Heart right ventricle (tissue), 16 donors: ENCODE results near the gene GRM8. TPM values are rescaled to one million over a fixed set of nuclear protein-coding genes. Genes with fewer than 3 reads are reported as not detected.

Experiments
- ATAC-seq, 8 donors: fragments of 200-7000 bp; cut with Tn5 transposase; one replicate each; pipeline ENCODE4 v1.9.1; 2020; ENCODE audit warnings: mild to moderate bottlenecking in 8 of 8, moderate library complexity in 8 of 8, moderate number of reproducible peaks in 1 of 8
- DNase-seq, 2 donors: peaks; one replicate each; pipeline ENCODE4 v3.0.0-alpha.2; 2020
- H3K27ac ChIP-seq, 10 donors: fragments of 200-600 bp; sonication (generic) in 2 of 10; one replicate each; pipeline versions ENCODE4 v1.5.0 to v1.8.0; 2020 to 2022; ENCODE audit warnings: mild to moderate bottlenecking in 3 of 10
- H3K27me3 ChIP-seq, 7 donors: fragments of 200-600 bp; one replicate each; pipeline ENCODE4 v1.8.0; 2021 to 2022; ENCODE audit warnings: mild to moderate bottlenecking in 2 of 7
- H3K36me3 ChIP-seq, 9 donors: fragments of 200-600 bp; sonication (generic) in 1 of 9; one replicate each; pipeline versions ENCODE4 v1.5.0 to v1.8.0; 2020 to 2022; ENCODE audit warnings: mild to moderate bottlenecking in 2 of 9
- H3K4me1 ChIP-seq, 9 donors: fragments of 200-600 bp; sonication (generic) in 1 of 9; one replicate each; pipeline versions ENCODE4 v1.5.0 to v1.8.0; 2020 to 2022; ENCODE audit warnings: mild to moderate bottlenecking in 4 of 9
- H3K4me3 ChIP-seq, 10 donors: fragments of 200-600 bp; sonication (generic) in 2 of 10; one replicate each; pipeline versions ENCODE4 v1.5.0 to v1.8.0; 2020 to 2022; ENCODE audit warnings: mild to moderate bottlenecking in 7 of 10, moderate library complexity in 2 of 10
- H3K9me3 ChIP-seq, 11 donors: fragments of 200-600 bp in 10 of 11; sonication (generic) in 2 of 11; one replicate each; pipeline versions ENCODE4 v1.5.0 to v1.8.0; 2013 to 2022; ENCODE audit warnings: mild to moderate bottlenecking in 2 of 11, control low read depth in 1 of 11, moderate library complexity in 1 of 11
- WGBS, 2 donors: extraction: QIAGEN DNeasy Blood & Tissue Kit; methylation state at CpG; one replicate each; pipeline ENCODE4 v1.1.7; 2013; ENCODE audit warnings: inconsistent platforms in 1 of 2; 5-methylcytosine and 5-hydroxymethylcytosine counted together
- intact Hi-C, 10 donors: fragments of 100-400 bp; cut with DNase I; formaldehyde crosslinking; loops; one replicate each; pipeline versions ENCODE4 v1.11.1 to v1.14.2; 2022
- polyA plus RNA-seq, 2 donors: library from polyadenylated mRNA; stranded (reverse); fragments of 200-250 nt; gene quantifications; one replicate each; pipeline ENCODE4 v1.2.3, GENCODE V29; 2013
- total RNA-seq, 10 donors: library from RNA; stranded (reverse); fragmentation: NEBNext Ultra II Directional in 3 of 10; extraction: Animal tissue kit (Norgen Biotek cat#: 25700) in 3 of 10; gene quantifications; one replicate each; pipeline versions ENCODE4 v1.2.1 to v1.2.4, GENCODE V29; 2021 to 2023
- TF ChIP-seq, protein P1 (sequence below), 9 donors: fragments of 200-600 bp; sonication (generic) in 2 of 9; IDR thresholded peaks; one replicate each; pipeline versions ENCODE4 v1.5.0 to v1.8.0; 2021 to 2022; ENCODE audit warnings: antibody characterized with exemption in 9 of 9, mild to moderate bottlenecking in 5 of 9, moderate library complexity in 1 of 9
- donor health status: Arrhythmogenic right ventricular cardiomyopathy.
- donor health status: ischemic (EF 13 %, LVEDD 7.1; RV severe dilation, severe dysfunction).
- donor health status: healthy with polysubstance abuse.
- donor health status: DM: no; HTN: yes; CAD: no.
- donor health status: DM: no; HTN: no; CAD: no.
- donor health status: ischemic (EF 25% LVEDD 6.9; RV normal size, moderate dysfunction).
- donor health status: ischemic (EF 25% LVEDD 5.7; RV mildly dilated, moderate dysfunction).
- donor health status: healthy.
- donor health status: DM: yes; HTN: yes; CAD: no.
- donor health status: Ischemic cardiomyopathy.
- donor health status: ischemic (EF 35%, LVEDD 5.7; RV mildly dilated, moderate dysfunction).
- donor health status: nonischemic (EF 11% LVEDD 7.7; RV severe dilation, severe dysfunction).
- donor health status: DM: yes; HTN: yes; CAD: no.
- donor health status: PGD.
- donor health status: ischemic (EF 29% LVEDD 5.4; RV normal size, mild dysfunction).
- donor health status: nonischemic (EF 23%, LVEDD 6.1; RV moderate dilation, normal function).

GRM8 gene
- total and polyA plus RNA-seq, 12 donors, result 0.13 to 0.68 (median 0.34) TPM; not detected in 5

DNA sequence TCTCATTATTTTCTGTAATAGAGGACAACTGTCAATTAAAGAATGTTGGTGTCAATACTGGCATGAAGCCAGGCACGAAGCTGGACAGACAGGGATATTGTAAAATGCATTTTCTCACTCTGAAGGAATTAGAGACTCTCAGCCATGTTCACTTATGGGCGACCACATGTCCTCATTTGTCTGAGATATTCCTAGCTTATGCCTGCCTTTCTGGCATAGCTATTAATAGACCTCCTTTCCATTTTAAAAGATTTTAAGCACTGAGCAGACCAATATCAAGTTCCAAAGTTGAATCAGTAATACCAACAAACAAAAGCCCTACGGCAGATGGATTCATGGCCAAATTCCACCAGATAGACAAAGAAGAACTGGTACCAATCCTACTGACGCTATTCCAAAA lies 589.9 kb downstream of the GRM8 start:
- ATAC-seq (no peak), DNase-seq (no peak)
- TF ChIP-seq, protein P1, sequence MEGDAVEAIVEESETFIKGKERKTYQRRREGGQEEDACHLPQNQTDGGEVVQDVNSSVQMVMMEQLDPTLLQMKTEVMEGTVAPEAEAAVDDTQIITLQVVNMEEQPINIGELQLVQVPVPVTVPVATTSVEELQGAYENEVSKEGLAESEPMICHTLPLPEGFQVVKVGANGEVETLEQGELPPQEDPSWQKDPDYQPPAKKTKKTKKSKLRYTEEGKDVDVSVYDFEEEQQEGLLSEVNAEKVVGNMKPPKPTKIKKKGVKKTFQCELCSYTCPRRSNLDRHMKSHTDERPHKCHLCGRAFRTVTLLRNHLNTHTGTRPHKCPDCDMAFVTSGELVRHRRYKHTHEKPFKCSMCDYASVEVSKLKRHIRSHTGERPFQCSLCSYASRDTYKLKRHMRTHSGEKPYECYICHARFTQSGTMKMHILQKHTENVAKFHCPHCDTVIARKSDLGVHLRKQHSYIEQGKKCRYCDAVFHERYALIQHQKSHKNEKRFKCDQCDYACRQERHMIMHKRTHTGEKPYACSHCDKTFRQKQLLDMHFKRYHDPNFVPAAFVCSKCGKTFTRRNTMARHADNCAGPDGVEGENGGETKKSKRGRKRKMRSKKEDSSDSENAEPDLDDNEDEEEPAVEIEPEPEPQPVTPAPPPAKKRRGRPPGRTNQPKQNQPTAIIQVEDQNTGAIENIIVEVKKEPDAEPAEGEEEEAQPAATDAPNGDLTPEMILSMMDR (IDR thresholded peaks at IDR 0.05), result no peak
- H3K27ac ChIP-seq, result no peak overlapping the region
- WGBS, 2 donors, result 70 to 73% methylated on average over 4 of the region's 4 CpGs
- H3K4me3 ChIP-seq, result no peak overlapping the region
- no peaks in the 10 kb centered on the region for H3K36me3 ChIP-seq
- peaks cover 0 to 8% (median 0%) of the 10 kb centered on the region in 11 donors for H3K9me3 ChIP-seq
- H3K4me1 ChIP-seq, result no peaks in the 10 kb centered on the region
- H3K27me3 ChIP-seq, result no peaks in the 10 kb centered on the region
- intact Hi-C loops, result no loop called here

- Histone ChIP-seq H3K36me3 (no peaks in the 10 kb centered on the region), H3K4me1 (no peaks in the 10 kb centered on the region), H3K27ac (no peak overlapping the region), H3K9me3 (no peaks in the 10 kb centered on the region), H3K4me3 (no peak overlapping the region), H3K27me3 (no peaks in the 10 kb centered on the region)
- intact Hi-C loops, result no loop called here
- ATAC-seq (no peak), DNase-seq (no peak)
- 66% methylated on average over 3 of the region's 3 CpGs for WGBS, 2 donors
- TF ChIP-seq, protein P1 (IDR thresholded peaks at IDR 0.05), result no peak
Measured at GRCh38 chr7:126659124-126659523, 593.6 kb downstream of the GRM8 start.

- Histone ChIP-seq H3K9me3 (no peaks in the 10 kb centered on the region), H3K4me1 (no peaks in the 10 kb centered on the region), H3K27ac (no peak overlapping the region), H3K4me3 (no peak overlapping the region), H3K27me3 (no peaks in the 10 kb centered on the region), H3K36me3 (no peaks in the 10 kb centered on the region)
- intact Hi-C loops, result no loop called here
- DNase-seq (no peak), ATAC-seq (no peak)
- TF ChIP-seq, protein P1 (IDR thresholded peaks at IDR 0.05), result no peak
- WGBS, 2 donors, result 86 to 89% methylated on average over 16 of the region's 16 CpGs
Measured at GRCh38 chr7:126658684-126659083, 594.1 kb downstream of the GRM8 start.

DNA sequence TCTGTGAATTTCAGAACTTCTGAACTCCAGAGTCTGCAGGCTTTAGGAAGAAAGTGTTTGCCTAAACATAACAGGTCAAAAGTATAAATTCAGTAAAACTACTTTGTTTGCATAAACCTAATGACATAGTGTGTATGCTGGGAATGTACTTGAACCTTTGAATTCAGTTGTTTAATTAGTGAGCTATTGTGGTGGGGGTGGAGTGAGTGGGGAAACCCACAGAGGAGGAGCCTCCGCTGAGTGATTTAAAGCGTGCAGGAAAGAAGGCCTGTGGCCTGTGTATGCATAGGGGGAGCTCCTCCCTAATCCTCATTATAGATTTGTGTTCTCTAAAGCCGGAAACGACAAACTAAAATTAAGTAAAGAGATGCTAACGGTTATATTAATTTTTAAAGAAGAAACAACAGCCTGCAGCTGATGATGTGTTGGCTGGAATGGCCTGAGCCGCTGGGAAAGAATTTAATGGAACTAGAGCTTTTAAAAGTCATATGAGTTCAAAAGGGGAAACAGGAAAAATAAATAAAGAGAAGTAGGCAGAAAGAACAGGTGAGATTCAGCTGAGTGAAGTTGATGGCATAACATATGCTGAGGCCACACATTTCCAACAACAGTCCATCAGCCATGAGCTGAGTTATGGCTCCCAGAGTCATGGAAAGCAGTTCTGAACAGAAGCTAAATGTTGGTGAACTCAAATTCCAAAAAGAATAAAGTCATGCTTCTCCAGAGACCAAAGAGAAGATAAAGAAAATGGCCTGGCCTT lies 595.0 kb downstream of the GRM8 start:
- no peak for DNase-seq
- intact Hi-C loops, result no loop called here
- H3K27me3 ChIP-seq, result no peaks in the 10 kb centered on the region
- no peak overlapping the region for H3K4me3 ChIP-seq
- H3K27ac ChIP-seq, result no peak overlapping the region
- no peak for ATAC-seq
- no peaks in the 10 kb centered on the region for H3K4me1 ChIP-seq
- H3K36me3 ChIP-seq, result no peaks in the 10 kb centered on the region
- TF ChIP-seq, protein P1 (IDR thresholded peaks at IDR 0.05), result no peak
- WGBS, 2 donors, result 86 to 90% methylated on average over 6 of the region's 6 CpGs
- no peaks in the 10 kb centered on the region for H3K9me3 ChIP-seq
